Naive thymus-derived CD8-positive, alpha-beta T cell (primary cell): ENCODE results near the gene ANGEL1. TPM values are rescaled to one million over a fixed set of nuclear protein-coding genes. Genes with fewer than 3 reads are reported as not detected.

ENCODE experiments used
- ATAC-seq, 2 donors: fragments of 150-1000 bp; cut with Tn5 transposase in 1 of 2; sonication (Bioruptor Pico), chemical (Tn5 transposase) in 1 of 2; 1 replicate in 1 of 2; 2 replicates in 1 of 2; pipeline ENCODE4 v1.10.0; 2021; ENCODE audit warnings: mild to moderate bottlenecking in 2 of 2, moderate library complexity in 2 of 2
- POLR2A ChIA-PET: fragments of 350-600 bp; sonication (Branson Sonifier 250); formaldehyde crosslinking; loops from one replicate; lab custom pipeline; 2021; ENCODE audit warnings: antibody characterized with exemption; lab: Charles Lee
- DNase-seq, 10 donors: peaks; one replicate each; pipeline versions ENCODE4 v3.0.0 to v3.0.0-alpha.2; 2020 to 2022
- H3K27ac Mint-ChIP-seq, 10 donors: one replicate each; pipeline ENCODE4 v1.8.0; 2020 to 2022; ENCODE audit warnings: mild to moderate bottlenecking in 10 of 10, mixed read lengths in 10 of 10, moderate library complexity in 4 of 10, inconsistent platforms in 1 of 10
- H3K27me3 Mint-ChIP-seq, 5 donors: one replicate each; pipeline ENCODE4 v1.8.0; 2021 to 2022; ENCODE audit warnings: mixed read lengths in 5 of 5
- H3K36me3 Mint-ChIP-seq, 3 donors: one replicate each; pipeline ENCODE4 v1.8.0; 2020 to 2022; ENCODE audit warnings: mixed read lengths in 3 of 3, mild to moderate bottlenecking in 2 of 3, inconsistent platforms in 1 of 3
- H3K4me1 Mint-ChIP-seq, 4 donors: one replicate each; pipeline ENCODE4 v1.8.0; 2021 to 2022; ENCODE audit warnings: mixed read lengths in 4 of 4
- H3K4me3 Mint-ChIP-seq, 10 donors: one replicate each; pipeline ENCODE4 v1.8.0; 2020 to 2022; ENCODE audit warnings: mild to moderate bottlenecking in 10 of 10, mixed read lengths in 10 of 10, moderate library complexity in 6 of 10, inconsistent platforms in 1 of 10
- H3K9me3 Mint-ChIP-seq, 9 donors: one replicate each; pipeline ENCODE4 v1.8.0; 2020 to 2022; ENCODE audit warnings: mixed read lengths in 9 of 9, mild to moderate bottlenecking in 3 of 9, inconsistent platforms in 1 of 9, moderate library complexity in 1 of 9
- polyA plus RNA-seq, 3 donors: library from polyadenylated mRNA; unstranded; fragments of 300-500 nt; fragmentation: Illumina TruSeq; gene quantifications; one replicate each; pipeline ENCODE4 v1.2.3, GENCODE V29; 2021
- total RNA-seq, 8 experiments: library from RNA in 2 of 8; stranded (reverse) in 2 of 8; gene quantifications; one replicate each; pipeline ENCODE4 v1.2.3 and lab custom pipeline; 2021 to 2026

Gene ANGEL1
- total and polyA plus RNA-seq, 5 experiments from 2014 or later = 26.7 to 32.2 (median 27.6) TPM

DNA sequence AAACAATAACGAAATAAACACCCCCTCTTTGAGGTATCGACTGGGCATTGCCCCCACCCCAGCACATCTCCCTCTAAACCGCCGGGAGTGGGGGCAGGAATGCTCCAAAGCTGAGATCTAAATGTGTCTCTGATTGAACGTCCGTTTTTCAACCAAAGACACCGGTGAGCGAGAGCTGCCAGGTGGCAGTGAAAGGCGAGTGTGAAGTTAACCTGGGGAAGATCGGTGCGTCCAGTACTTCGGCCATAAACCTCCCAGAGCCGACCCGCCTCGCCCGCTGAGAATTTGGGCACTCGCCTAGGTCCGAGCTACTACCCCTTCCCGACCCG is 625 bp downstream of the ANGEL1 start:
- Mint-ChIP-seq H3K36me3 (peaks cover 0 to 26% (median 16%) of the 10 kb centered on the region in 3 donors), H3K9me3 (no peaks in the 10 kb centered on the region), H3K4me1 (peaks cover 22 to 52% (median 34%) of the 10 kb centered on the region in 4 donors), H3K27me3 (no peaks in the 10 kb centered on the region), H3K4me3 (peak overlapping the region; percentile 86 to 97 (median 94)), H3K27ac (peak overlapping the region; percentile 80 to 98 (median 92))
- POLR2A ChIA-PET = interaction anchor here (0.5 to 2.0 kb wide), 7 partner anchors 24 to 1933 kb away, joined by 3 to 7 read pairs (median 5); partner anchors contain the start of genes GSTZ1, POMT2 and VASH1
- peak in 1 of 2 donors; percentile 6 for ATAC-seq
- DNase-seq = peak in 3 of 10 donors; percentile 5 to 23 (median 8)

DNA sequence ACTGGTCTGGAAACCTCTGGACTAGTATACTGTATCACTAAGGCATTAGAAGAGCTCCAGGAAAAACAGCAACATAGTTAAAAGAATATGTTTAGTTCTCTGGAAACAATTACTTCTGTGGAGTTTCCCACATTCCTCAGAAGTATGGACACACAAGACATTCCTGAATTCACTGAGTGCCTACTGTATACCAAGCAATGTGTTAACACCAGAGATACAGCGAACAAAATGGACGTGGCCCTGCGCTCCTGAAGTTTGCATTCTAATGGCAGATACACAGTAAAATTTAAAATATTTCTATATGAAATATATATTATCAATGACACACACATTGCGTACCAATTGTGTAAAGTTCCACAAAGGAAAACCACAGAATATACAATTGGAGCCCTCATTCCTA is 1.1 kb downstream of the ANGEL1 start:
- no peaks in the 10 kb centered on the region for H3K27me3 Mint-ChIP-seq
- DNase-seq (no peak), ATAC-seq (no peak)
- H3K27ac Mint-ChIP-seq = peak overlapping the region; percentile 69 to 98 (median 92)
- H3K9me3 Mint-ChIP-seq = no peaks in the 10 kb centered on the region
- H3K4me3 Mint-ChIP-seq = peak overlapping the region; percentile 86 to 97 (median 94)
- H3K36me3 Mint-ChIP-seq = peaks cover 0 to 31% (median 16%) of the 10 kb centered on the region in 3 donors
- POLR2A ChIA-PET = interaction anchor here (0.6 to 2.0 kb wide), 3 partner anchors 25 to 258 kb away, joined by 3 to 5 read pairs (median 5); no protein-coding TSS in a partner anchor
- peaks cover 24 to 55% (median 37%) of the 10 kb centered on the region in 4 donors for H3K4me1 Mint-ChIP-seq

DNA sequence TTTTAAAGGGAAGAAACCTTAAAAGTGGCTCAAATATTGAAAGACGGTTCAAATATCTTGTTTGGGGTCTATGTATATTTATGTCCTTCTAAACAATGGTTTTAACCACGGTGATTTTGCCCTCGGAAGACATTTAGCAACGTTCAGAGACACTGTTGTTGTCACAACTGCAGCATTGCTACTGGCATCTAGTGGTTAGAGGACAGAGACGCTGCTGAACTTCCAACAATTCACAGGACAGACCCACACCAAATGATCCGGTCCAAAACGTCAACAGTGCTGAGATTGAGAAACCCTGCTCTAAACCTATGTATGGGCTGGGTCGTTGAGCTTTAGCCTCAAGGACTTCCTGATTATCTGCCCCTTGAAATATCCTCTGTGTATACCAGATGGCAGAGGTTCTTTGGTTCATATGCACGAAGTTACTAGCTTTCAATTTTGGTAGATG is 1.7 kb downstream of the ANGEL1 start:
- H3K36me3 Mint-ChIP-seq = peaks cover 0 to 34% (median 22%) of the 10 kb centered on the region in 3 donors
- peaks cover 24 to 55% (median 37%) of the 10 kb centered on the region in 4 donors for H3K4me1 Mint-ChIP-seq
- H3K9me3 Mint-ChIP-seq = no peaks in the 10 kb centered on the region
- peak; percentile 10 to 37 for ATAC-seq
- POLR2A ChIA-PET = interaction anchor here (0.6 to 2.0 kb wide), 3 partner anchors 217 to 358 kb away, joined by 3 to 5 read pairs (median 5); no protein-coding TSS in a partner anchor
- DNase-seq = peak in 4 of 10 donors; percentile 4 to 31 (median 25)
- H3K4me3 Mint-ChIP-seq = peak overlapping the region; percentile 86 to 97 (median 94)
- peak overlapping the region; percentile 63 to 98 (median 82) for H3K27ac Mint-ChIP-seq
- no peaks in the 10 kb centered on the region for H3K27me3 Mint-ChIP-seq

DNA sequence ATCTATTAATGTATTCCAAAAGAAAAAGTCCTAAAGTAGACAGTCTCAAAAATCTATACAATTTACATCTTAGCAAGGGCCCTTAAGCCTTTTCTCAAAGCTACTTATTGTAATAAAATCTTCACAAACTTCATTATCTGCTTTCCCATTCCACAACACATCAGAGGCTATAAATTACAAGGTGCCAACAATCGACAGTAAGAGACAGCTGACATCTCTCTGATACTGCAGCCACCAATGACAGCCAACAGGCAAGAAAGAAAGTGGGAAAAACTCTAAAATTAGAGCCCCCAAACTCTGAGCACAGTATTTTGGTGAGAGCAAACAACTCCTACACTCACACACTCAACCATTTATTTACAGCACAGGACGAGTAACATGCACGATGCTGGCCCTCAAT is 2.2 kb downstream of the ANGEL1 start:
- POLR2A ChIA-PET = interaction anchor here (0.7 kb wide), 1 partner anchor 358 kb away, joined by 5 read pairs; no protein-coding TSS in a partner anchor
- Mint-ChIP-seq H3K4me3 (peak overlapping the region; percentile 86 to 97 (median 94)), H3K27ac (peak overlapping the region; percentile 49 to 98 (median 82)), H3K4me1 (peaks cover 24 to 55% (median 37%) of the 10 kb centered on the region in 4 donors), H3K36me3 (peaks cover 0 to 38% (median 24%) of the 10 kb centered on the region in 3 donors), H3K27me3 (no peaks in the 10 kb centered on the region), H3K9me3 (no peaks in the 10 kb centered on the region)
- no peak for ATAC-seq
- no peak for DNase-seq

DNA sequence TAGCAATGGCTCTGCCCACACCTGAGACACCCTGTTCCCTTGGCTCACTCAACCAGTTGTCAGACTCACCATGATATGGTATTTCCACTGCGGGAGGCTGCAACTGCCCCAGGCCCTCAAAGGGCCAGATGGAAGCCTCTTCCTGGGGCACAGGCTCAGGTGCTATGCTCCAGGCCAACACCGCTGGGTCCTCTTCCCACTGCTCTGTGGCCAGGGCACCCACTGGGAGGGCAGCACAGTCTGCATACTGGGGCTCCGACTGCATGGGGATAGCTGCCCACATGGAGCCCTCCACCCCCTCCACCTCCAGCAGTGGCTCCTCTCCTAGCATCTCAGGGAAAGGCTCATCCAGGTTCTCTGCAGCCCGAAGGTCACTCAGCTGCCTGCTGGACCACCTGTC is 3.7 kb downstream of the ANGEL1 start:
- H3K9me3 Mint-ChIP-seq = no peaks in the 10 kb centered on the region
- peaks cover 24 to 55% (median 37%) of the 10 kb centered on the region in 4 donors for H3K4me1 Mint-ChIP-seq
- H3K27me3 Mint-ChIP-seq = no peaks in the 10 kb centered on the region
- H3K4me3 Mint-ChIP-seq = no peak overlapping the region
- POLR2A ChIA-PET = no interaction called here
- DNase-seq (no peak), ATAC-seq (no peak)
- H3K27ac Mint-ChIP-seq = peak overlapping the region in 1 of 10 donors; percentile 98
- H3K36me3 Mint-ChIP-seq = peaks cover 0 to 52% (median 27%) of the 10 kb centered on the region in 3 donors

DNA sequence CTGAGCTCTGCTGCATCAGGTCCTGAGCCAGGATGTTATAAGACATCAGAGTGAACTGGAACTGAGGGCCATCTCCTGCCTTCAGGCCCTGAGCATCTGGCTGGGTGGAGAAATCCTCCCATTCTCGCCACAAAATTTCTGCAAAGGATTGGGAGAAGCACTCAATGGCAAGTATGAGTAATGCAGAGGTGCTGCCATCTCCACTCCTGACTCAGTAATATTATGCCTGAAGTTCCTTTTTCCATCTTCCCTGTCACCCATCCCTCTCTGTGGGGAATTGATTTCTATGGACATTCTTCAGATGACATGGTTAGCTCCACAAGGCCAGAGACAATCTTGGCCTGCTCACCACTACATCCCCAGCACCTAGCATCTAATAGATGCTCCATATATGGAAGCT is 4.7 kb downstream of the ANGEL1 start:
- Mint-ChIP-seq H3K36me3 (peaks cover 8 to 61% (median 37%) of the 10 kb centered on the region in 3 donors), H3K4me3 (no peak overlapping the region), H3K9me3 (no peaks in the 10 kb centered on the region), H3K27ac (peak overlapping the region in 2 of 10 donors; percentile 7 to 17), H3K4me1 (peaks cover 21 to 56% (median 34%) of the 10 kb centered on the region in 4 donors), H3K27me3 (no peaks in the 10 kb centered on the region)
- POLR2A ChIA-PET = no interaction called here
- no peak for DNase-seq
- no peak for ATAC-seq

DNA sequence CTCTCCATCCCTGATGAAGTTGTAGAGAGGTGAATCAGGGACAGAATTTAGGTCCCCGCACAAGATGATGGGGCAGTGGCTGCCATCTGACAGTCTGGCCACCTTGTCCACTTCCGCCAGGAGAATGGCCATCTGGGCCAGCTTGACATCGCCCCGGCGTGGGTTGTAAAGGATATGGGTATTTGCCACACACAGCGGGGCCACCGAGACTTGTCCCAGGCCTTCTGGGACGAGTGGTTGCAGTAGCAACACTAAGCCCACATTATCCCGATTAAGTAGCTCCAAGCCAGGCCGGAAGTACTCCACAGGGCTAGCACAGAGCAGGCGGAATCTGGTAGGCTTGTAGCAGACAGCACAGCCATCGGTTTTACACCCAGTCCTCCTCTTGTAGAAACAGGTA is 6.2 kb downstream of the ANGEL1 start:
- POLR2A ChIA-PET = interaction anchor here (0.5 kb wide), 1 partner anchor 16 kb away, joined by 4 read pairs; no protein-coding TSS in a partner anchor
- DNase-seq = no peak
- Mint-ChIP-seq H3K9me3 (no peaks in the 10 kb centered on the region), H3K4me1 (peaks cover 17 to 42% (median 25%) of the 10 kb centered on the region in 4 donors), H3K27ac (peak overlapping the region in 1 of 10 donors; percentile 55), H3K27me3 (no peaks in the 10 kb centered on the region), H3K4me3 (no peak overlapping the region), H3K36me3 (peaks cover 17 to 77% (median 44%) of the 10 kb centered on the region in 3 donors)
- no peak for ATAC-seq

DNA sequence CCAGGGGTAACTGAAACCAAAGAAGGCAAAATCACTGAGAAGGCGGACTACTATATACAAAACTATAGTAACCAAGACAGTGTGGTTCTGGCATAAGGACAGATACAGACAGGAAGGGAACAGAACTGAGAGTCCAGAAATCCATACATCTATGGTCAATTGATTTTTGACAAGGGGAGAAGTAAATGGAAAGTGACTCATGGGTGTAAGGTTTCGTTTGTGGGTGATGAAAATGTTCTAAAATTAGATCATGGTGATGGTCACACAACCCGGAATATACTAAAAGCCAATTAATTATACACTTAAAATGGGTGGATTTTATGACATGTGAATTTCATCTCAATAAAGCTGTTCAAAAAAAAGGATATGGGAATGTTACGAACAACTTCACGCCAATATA is 18.7 kb downstream of the ANGEL1 start:
- ATAC-seq = no peak
- Mint-ChIP-seq H3K27me3 (no peaks in the 10 kb centered on the region), H3K4me1 (peaks cover 0 to 3% (median under 1%) of the 10 kb centered on the region in 4 donors), H3K27ac (peak overlapping the region in 1 of 10 donors; percentile 18), H3K4me3 (no peak overlapping the region), H3K36me3 (peaks cover 0 to 91% (median 11%) of the 10 kb centered on the region in 3 donors), H3K9me3 (no peaks in the 10 kb centered on the region)
- DNase-seq = no peak
- POLR2A ChIA-PET = no interaction called here

DNA sequence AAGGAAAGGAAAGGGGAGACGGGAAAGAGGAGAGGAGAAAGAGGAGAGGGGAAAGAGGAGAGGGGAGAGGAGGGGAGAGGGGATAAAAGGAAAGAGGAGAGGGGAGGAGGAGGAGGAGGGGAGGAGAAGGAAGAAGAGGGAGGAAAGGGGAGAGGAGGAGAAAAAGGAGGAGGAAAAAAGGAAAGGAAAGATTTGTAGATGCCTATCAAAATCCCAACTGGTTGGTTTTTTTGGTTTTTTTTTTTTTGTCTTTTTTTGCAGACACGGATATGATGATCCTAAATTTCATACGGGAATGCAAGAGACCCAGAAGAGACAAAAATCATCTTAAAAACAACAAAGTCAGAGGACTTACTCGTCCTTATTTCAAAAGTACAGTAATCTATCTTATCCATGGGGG is 19.4 kb downstream of the ANGEL1 start:
- no peak for DNase-seq
- POLR2A ChIA-PET = no interaction called here
- Mint-ChIP-seq H3K27me3 (no peaks in the 10 kb centered on the region), H3K36me3 (peaks cover 0 to 91% (median 14%) of the 10 kb centered on the region in 3 donors), H3K9me3 (no peaks in the 10 kb centered on the region), H3K4me3 (no peak overlapping the region), H3K27ac (no peak overlapping the region), H3K4me1 (peaks cover 0 to 3% (median under 1%) of the 10 kb centered on the region in 4 donors)
- ATAC-seq = no peak

DNA sequence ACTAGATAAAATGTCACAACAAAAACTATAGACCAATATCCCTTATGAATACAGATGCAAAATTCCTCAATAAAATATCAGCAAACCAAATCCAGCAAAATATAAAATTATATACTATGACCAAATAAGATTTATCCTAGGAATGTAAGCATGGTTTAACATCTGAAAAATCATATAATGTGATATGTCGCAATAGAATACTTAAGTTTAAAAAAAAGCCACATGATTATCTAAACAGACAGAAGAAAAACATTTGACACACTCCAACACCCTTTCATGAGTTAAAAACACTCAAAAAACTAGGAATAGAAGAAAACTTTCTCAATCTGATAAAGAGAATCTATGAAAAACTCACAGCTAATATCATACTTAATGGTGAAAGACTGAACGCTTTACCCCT is 20.3 kb downstream of the ANGEL1 start:
- H3K27ac Mint-ChIP-seq = no peak overlapping the region
- peaks cover 0 to 91% (median 14%) of the 10 kb centered on the region in 3 donors for H3K36me3 Mint-ChIP-seq
- no peaks in the 10 kb centered on the region for H3K27me3 Mint-ChIP-seq
- H3K4me3 Mint-ChIP-seq = no peak overlapping the region
- H3K4me1 Mint-ChIP-seq = peaks cover 0 to 3% (median under 1%) of the 10 kb centered on the region in 4 donors
- POLR2A ChIA-PET = no interaction called here
- DNase-seq (no peak), ATAC-seq (no peak)
- H3K9me3 Mint-ChIP-seq = no peaks in the 10 kb centered on the region

DNA sequence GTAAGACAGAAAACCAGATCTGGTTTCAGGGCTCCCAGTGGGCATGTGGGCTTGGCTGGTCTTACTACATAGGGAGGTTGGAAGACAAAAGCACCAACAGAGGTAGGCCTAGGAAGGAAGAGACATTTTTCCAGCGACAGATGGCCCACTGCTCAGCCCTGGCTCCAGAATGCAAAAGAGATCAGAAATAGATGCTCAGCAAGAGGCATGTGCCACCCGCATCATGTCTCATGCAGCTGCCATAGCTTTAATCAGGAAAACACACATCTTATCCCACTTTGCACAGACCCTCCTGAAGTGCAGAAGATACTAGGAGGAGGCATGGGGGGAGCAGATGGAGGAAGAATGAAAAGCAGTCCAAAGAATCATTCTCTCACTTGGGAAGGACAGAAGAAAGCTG is 26.1 kb downstream of the ANGEL1 start:
- no peak for DNase-seq
- Mint-ChIP-seq H3K36me3 (peaks cover 0 to 71% (median 8%) of the 10 kb centered on the region in 3 donors), H3K27me3 (no peaks in the 10 kb centered on the region), H3K4me1 (peaks cover 6 to 18% (median 10%) of the 10 kb centered on the region in 4 donors), H3K4me3 (no peak overlapping the region), H3K27ac (peak overlapping the region in 4 of 10 donors; percentile 22 to 62 (median 28)), H3K9me3 (no peaks in the 10 kb centered on the region)
- POLR2A ChIA-PET = no interaction called here
- ATAC-seq = no peak

DNA sequence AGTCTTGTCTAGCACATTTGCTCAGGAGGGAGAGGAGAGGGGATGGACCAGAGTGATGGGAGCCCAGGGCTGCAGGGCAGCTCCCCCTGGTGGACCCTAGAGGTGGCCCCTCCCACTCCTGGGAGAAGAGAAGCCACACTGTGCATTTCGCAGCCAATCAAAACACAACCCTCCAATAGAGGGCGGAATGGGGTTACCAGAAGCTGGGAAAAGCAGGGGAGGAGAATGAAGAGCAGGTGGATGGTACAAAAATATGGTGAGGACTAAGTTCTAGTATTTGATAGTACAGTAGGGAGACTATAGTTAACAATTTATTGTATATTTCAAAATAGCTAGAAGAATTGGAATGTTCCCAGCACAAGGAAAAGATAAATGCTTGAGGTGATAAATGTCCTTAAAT is 27.8 kb downstream of the ANGEL1 start:
- POLR2A ChIA-PET = interaction anchor here (1.2 kb wide), 1 partner anchor 28 kb away, joined by 3 read pairs; the partner anchor contains the start of gene ANGEL1
- H3K27me3 Mint-ChIP-seq = no peaks in the 10 kb centered on the region
- H3K4me1 Mint-ChIP-seq = peaks cover 7 to 18% (median 12%) of the 10 kb centered on the region in 4 donors
- peak overlapping the region in 9 of 10 donors; percentile 8 to 62 (median 25) for H3K27ac Mint-ChIP-seq
- DNase-seq = peak; percentile 24 to 70 (median 38)
- ATAC-seq = peak; percentile 94 to 99
- no peaks in the 10 kb centered on the region for H3K9me3 Mint-ChIP-seq
- H3K36me3 Mint-ChIP-seq = peaks cover 0 to 55% (median 5%) of the 10 kb centered on the region in 3 donors
- H3K4me3 Mint-ChIP-seq = no peak overlapping the region

DNA sequence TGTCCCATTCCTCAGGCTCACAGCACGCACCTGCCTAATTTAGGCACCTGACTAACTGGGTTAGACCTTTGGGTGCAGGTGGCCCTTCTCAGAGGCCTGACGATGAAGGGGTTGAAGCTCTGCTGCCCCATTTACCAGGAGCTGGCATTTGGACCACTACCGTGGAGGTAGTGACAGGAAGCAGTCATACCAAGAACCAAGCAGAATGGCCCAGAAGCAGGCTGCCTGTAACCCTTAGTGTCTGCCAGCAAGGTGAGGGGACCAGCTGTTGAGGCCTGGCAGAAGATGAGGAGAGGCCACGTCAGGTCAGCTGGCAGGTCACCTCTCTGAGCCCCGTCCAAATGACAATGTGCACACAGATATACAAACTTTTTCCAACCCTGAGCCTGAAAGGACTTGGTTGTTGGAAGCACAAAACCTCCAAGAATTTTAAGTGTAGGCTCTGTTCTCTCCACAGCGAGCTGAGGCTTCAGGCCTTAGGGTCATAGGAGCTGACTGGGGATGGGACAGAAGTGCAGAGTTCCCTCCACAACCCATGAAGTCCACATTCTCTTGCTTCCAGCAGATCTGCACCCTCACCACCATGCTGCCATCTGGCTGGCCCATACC is 28.3 kb downstream of the ANGEL1 start:
- H3K4me1 Mint-ChIP-seq = peaks cover 7 to 18% (median 12%) of the 10 kb centered on the region in 4 donors
- no peaks in the 10 kb centered on the region for H3K9me3 Mint-ChIP-seq
- no peaks in the 10 kb centered on the region for H3K27me3 Mint-ChIP-seq
- H3K4me3 Mint-ChIP-seq = no peak overlapping the region
- ATAC-seq (peak in 1 of 2 donors; percentile 18), DNase-seq (no peak)
- H3K36me3 Mint-ChIP-seq = peaks cover 0 to 52% (median 5%) of the 10 kb centered on the region in 3 donors
- POLR2A ChIA-PET = interaction anchor here (1.2 kb wide), 1 partner anchor 29 kb away, joined by 3 read pairs; the partner anchor contains the start of gene ANGEL1
- H3K27ac Mint-ChIP-seq = peak overlapping the region in 7 of 10 donors; percentile 22 to 82 (median 70)
